GM19240 (cell line): ENCODE results near the gene DCST1.
"Not testable (repeated sequence)": the region's sequence is repeated elsewhere in the genome, so short reads cannot be mapped to it uniquely, and the experiment has no call there.

Experiments used
- DNase-seq: peaks from one replicate; pipeline ENCODE4 v3.0.0; 2011; ENCODE audit warnings: low spot score; ENCODE audit not compliant: insufficient read length

The DCST1 gene, protein sequence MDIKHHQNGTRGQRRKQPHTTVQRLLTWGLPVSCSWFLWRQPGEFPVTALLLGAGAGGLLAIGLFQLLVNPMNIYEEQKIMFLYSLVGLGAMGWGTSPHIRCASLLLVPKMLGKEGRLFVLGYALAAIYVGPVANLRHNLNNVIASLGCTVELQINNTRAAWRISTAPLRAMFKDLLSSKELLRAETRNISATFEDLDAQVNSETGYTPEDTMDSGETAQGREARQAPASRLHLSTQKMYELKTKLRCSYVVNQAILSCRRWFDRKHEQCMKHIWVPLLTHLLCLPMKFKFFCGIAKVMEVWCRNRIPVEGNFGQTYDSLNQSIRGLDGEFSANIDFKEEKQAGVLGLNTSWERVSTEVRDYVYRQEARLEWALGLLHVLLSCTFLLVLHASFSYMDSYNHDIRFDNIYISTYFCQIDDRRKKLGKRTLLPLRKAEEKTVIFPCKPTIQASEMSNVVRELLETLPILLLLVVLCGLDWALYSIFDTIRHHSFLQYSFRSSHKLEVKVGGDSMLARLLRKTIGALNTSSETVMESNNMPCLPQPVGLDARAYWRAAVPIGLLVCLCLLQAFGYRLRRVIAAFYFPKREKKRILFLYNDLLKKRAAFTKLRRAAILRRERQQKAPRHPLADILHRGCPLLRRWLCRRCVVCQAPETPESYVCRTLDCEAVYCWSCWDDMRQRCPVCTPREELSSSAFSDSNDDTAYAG

DNA sequence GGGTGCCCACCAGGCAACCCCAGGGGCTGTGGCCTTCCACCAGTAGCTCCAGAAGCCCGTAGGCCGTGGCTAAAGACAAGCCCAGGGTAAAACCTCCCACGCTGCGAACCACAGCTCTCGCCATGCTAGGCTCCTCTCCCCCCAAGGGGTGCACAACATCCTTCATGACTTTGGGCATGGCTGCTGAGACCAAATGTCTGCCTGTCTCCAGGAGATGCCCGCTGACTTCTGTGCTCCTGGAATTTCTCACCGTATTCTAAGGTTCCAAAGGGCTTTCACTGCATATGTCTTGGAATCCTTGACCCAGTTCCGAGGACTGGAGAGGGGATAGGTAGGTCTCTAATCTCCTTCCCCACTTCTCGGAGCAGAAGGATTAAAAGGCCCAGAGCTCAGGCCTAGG is at the start of gene DCST1, which contains the start of gene DCST2:
Gene DCST1 (plus strand): TSS at position 301 of the 400 bp plus-strand sequence. CDS start 213 bp downstream, outside the sequence.
Gene DCST2 (minus strand): TSS at position 258 of the 400 bp plus-strand sequence. CDS start 80 bp downstream, at position 178.
- DNase-seq: no peak

DNA sequence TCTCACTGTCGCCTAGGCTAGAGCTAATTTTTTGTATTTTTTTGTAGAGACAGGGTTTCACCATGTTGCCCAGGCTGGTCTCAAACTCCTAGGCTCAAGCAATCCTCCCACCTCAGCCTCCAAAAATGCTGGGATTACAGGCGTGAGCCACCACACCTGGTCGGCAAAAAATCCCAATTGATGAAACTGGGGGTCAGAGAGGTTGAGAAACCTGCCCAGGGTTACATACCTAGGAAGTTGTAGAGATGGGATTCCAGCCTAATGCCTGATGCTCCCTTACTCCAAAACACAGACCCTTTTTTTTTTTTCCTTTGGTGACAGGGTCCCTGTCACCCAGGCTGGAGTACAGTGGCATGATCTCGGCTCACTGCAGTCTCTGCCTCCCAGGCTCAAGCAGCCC is 46.9 kb upstream of the DCST1 start:
- DNase-seq: not testable (repeated sequence)

DNA sequence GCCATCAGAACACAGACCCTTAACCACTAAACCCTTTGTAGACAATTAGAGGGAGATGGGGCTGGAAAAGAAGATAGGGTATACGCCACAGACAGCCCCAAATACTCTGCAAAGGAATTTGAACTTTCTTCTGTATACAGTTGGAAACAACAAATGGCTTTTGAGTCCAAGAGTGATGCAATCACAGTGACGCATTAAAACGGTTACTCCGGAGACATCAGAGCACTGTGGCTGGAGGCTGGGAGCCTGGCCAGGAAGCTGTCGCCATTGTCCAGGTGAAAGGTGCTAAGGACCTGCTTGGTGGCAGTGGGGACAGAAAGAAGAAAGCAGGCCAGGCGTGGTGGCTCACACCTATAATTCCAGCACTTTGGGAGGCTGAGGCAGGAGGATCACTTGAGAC is 46.3 kb upstream of the DCST1 start:
- DNase-seq: no peak

DNA sequence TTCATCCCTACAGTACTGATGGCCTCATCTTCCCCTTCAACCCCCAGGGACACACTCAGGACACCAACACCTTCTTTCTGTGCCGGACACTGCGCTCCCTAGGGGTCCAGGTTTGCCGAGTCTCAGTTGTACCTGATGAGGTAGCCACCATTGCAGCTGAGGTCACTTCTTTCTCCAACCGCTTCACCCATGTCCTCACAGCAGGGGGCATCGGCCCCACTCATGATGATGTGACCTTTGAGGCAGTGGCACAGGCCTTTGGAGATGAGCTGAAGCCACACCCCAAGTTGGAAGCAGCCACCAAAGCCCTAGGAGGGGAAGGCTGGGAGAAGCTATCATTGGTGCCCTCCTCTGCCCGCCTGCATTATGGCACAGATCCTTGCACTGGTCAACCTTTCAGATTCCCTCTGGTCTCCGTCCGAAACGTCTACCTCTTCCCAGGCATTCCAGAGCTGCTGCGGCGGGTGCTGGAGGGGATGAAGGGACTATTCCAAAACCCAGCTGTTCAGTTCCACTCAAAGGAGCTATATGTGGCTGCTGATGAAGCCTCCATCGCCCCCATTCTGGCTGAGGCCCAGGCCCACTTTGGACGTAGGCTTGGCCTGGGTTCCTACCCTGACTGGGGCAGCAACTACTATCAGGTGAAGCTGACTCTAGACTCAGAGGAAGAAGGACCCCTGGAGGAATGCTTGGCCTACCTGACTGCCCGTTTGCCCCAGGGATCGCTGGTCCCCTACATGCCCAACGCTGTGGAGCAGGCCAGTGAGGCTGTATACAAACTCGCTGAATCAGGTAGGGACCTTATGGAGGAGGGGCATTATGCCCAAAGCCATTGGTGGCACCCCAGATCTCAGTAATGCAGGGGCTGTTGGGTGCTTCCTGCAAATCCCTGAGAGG is 45.3 kb upstream of the DCST1 start:
- DNase-seq: no peak

DNA sequence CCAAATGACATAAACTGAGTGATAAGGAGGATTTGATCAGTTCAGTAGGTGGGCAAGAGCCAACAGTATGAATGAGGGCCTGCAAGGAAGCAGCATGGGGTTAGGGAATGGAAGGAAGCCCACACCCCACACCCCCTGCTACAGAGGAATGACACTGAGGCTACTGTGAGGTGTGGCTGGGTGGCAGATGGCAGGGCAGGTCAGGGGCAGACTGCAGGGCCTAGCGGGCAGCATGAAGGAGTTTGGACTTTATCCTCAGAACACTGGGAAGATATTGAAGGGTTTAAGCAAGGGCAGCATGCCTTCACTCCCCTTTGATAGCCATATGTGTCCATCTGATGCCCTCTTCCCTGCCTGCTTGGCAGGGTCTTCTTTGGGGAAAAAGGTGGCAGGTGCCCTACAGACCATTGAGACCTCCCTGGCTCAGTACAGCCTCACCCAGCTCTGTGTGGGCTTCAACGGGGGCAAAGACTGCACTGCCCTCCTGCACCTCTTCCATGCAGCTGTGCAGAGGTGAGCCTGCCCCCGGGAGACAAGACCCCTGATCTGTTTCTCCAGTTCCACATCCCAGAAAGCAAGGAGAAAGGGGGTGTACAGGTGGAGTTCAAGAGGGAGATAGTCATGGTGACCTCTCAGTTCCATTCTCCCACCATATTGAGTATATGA is 44.3 kb upstream of the DCST1 start:
- DNase-seq: no peak

DNA sequence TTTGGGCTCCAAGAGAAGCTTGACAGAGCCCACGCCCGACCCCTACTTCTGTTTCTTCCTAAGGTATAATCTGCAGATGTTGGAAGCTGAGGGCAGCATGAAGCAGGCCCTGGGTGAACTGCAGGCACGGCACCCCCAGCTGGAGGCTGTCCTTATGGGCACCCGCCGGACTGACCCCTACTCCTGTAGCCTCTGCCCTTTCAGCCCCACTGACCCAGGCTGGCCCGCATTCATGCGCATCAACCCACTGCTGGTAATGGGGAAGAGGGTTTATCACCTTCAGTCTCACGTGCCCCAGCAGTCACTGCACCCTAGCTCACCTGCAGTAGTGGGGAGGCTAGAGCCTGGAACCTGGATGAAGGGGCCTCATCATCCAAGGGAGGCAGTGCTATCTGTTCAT is 43.3 kb upstream of the DCST1 start:
- no peak for DNase-seq

DNA sequence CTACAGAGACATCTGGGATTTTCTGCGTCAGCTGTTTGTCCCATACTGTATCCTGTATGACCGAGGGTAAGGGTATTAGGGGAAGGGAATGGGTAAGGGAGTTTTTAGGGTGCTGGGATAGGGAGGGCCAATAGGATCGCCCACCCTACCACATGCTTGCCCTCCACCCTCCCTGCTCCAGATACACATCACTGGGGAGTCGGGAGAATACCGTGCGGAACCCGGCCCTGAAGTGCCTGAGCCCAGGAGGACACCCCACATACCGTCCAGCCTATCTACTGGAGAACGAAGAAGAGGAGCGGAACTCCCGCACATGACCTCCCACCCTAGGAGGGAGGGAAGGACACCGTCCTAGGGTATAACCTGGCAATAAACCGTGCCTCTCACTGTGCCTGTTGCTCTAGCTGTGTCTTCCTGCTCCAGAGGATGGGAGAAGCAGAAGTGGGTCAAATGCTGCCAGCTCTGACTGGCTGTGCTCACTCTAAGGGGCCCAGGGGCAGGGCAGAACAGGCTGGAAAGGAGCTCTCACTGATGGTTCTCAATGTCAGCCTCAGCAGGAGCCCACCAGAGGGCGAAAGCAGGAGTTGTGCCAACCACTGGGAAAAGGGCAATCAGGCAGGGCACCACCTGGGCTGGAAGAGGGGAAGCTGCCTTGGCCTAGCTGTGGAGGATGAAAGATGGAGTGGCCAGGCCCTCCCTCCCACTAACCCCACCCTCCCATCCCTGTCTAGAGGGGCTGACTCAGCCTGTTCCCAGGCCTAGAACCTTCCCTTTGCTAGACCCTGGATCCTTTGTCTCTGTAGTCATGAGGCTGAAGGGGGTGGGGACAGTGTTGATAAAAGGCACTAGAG is 40.7 kb upstream of the DCST1 start:
- DNase-seq: no peak

DNA sequence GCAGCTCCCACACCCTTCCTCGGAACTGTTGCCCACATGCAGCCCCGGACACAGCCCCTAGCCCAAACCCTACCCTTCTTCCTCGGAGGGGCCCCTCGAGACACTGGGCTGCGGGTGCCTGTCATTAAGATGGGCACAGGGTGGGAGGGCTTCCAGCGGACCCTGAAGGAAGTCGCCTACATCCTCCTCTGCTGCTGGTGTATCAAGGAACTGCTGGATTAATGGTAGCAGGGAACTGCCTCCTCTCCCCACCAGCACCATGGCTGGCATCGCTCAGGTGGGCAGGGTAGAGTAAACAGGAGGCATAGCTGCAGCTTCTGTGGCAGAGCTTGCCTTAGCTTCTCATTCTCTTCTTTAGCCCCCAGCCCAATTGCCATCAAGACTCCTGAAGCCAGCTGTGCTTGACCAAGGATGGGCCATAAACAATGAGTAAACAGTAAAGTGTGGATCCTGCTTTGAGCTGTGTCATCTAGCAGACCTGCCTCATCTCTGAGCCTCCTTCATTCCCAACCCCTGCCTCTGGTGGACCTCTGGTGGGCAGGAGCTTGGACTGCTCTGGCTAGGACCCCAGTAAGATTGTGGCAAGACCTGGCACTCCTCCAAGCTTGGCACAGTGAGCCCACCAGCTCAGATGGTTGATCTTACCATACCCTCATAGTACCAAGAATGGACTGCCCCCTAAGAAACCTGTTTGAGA is 39.9 kb upstream of the DCST1 start, which contains the start of gene LENEP:
Gene LENEP (plus strand): TSS at position 15 of the 697 bp plus-strand sequence. CDS start 22 bp downstream, at position 37.
- no peak for DNase-seq

DNA sequence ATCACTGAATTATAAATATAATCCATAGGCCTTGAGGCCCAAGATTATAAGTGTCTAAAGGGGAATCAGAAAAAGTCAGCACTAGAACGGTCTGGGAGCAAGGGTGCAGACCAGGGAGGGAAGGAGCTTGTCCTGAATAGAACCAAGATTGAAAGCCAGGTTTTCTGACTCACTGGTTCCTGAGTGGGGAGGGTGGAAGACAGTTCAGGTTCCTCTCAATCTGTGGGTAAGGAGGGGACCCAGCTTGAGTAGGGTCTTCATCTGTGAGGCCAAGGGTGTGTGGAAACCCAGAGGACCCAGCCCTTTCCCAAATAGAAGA is 39.4 kb upstream of the DCST1 start:
- no peak for DNase-seq

DNA sequence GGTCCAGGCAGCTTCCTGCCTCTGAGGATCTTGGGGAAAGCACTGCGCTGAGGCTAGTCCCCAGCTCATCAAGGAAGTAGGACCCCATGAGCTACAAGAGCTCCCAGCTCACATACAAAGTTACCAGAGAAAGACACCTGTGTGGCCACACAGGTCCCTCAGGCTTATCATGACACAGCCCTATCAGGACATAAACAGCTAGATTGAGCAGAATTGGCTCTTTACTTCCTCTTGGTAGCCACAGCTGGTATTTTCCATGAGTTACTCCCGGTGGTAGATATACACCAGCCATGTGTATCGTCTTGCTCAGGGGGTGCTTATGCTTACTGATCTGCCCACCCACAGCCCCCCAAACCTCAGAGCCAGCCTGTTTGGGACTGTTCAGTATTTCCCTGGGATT is 39.0 kb upstream of the DCST1 start:
- no peak for DNase-seq

DNA sequence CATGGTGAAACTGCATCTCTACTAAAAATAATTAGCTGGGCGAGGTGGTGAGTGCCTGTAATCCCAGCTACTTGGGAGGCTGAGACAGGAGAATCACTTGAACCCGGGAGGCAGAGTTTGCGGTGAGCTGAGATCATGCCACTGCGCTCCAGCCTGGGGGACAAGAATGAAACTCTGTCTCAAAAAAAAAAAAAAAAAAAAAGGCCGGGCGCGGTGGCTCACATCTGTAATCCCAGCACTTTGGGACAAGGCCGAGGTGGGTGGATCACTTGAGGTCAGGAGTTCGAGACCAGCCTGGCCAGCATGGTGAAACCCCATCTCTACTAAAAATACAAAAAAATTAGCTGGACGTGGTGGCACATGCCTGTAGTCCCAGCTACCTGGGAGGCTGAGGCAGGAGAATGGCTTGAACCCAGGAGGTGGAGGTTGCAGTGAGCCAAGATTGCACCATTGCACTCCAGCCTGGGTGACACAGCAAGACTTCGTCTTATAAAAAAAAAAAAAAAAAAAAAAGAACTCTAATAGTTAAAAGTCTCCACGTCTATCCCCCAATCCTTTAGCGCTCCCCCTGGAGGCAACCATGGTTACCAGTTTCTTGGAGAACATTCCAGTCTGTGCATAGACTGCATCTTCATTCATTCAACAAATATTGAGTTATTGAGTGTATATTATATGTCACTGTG is 38.2 kb upstream of the DCST1 start:
- not testable (repeated sequence) for DNase-seq

DNA sequence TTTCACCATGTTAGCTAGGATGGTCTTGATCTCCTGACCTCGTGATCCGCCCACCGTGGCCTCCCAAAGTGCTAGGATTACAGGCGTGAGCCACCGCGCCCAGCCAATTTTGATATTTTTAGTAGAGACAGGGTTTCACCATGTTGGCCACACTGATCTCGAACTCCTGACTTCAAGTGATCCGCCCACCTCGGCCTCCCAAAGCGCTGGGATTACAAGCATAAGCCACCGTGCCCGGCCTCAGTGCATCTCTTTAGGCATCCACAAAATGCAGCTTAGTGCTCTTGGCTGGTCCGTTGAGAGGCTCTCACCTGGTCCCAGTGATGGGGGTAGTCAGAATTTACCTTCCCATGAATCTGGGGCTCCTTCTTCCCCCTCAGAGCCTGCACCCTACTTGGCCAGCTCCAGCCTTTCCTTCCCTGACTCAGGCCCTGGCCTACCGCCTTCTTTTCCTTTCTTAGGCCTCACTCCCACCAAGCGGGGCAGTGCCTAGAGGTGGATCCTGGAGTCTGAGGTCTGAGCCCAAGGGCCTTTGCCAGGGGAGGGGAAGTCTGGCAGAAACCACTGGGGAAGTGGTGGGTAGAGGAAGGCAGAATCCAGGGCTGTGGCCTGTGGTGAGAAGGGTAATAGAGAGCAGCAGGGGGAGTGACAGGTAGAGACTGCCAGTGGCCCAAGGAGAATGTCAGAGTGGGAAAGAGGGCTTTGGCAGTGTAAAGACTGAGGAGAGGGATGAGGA is 36.5 kb upstream of the DCST1 start:
- DNase-seq: no peak

DNA sequence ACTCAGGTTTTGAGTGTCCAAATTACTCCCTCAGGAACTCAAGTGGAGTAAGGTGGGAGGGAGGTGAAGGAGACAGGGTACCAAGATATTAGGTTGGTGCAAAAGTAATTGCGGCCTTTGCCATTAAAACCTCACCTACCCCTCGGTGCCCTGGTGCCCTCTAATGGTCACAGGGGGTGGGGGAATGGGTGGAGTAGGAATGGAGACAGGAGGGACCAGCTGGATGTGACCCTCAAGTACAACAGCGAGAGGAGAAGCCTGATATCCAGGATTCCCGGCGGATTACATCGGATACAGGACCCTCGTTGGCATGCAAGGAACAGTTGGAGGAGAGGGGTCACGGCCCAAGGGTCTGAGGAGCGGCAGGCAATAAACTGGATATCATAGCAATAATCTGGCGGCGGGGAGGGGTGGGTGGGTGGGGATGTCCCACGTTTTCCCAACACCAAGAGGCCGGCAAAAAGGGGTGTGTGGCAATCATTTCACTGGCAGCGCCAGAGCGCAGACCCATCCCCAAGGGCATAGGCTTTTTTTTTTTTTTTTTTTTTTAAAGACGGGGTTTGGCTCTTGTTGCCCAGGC is 35.3 kb upstream of the DCST1 start:
- no peak for DNase-seq

DNA sequence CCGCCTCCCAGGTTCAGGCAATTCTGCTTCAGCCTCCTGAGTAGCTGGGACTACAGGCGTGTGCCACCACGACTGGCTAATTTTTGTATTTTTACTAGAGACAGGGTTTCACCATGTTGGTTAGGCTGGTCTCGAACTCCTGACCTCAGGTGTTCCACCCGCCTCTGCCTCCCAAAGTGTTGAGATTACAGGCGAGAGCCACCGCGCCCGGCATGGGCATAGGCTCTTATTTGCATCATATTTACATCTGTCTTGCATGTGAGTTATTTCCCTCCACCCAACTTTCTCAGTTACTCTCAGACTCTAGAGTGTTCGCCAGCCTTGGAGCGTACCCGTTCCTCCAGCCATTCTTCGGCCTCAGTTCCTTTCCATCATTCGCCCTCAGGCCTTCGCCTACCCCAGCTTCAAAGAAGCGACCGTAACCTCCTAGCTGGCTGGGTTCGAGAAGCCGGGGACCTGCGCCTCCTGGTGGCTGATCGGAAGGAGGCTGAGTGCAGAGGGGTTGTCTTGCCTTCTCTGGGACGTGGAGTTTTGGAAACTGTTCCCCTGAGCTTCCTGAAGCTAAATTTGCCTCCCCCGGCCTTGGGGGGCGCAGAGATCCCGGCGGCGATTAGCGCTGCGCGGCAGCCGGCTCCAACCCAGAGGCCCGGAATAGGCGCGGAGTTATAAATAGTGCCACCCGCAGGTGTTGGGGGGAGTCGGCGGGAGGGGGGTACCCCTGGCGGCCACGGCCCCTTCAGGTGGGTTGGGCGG is 34.6 kb upstream of the DCST1 start:
- DNase-seq: peak; percentile 67

DNA sequence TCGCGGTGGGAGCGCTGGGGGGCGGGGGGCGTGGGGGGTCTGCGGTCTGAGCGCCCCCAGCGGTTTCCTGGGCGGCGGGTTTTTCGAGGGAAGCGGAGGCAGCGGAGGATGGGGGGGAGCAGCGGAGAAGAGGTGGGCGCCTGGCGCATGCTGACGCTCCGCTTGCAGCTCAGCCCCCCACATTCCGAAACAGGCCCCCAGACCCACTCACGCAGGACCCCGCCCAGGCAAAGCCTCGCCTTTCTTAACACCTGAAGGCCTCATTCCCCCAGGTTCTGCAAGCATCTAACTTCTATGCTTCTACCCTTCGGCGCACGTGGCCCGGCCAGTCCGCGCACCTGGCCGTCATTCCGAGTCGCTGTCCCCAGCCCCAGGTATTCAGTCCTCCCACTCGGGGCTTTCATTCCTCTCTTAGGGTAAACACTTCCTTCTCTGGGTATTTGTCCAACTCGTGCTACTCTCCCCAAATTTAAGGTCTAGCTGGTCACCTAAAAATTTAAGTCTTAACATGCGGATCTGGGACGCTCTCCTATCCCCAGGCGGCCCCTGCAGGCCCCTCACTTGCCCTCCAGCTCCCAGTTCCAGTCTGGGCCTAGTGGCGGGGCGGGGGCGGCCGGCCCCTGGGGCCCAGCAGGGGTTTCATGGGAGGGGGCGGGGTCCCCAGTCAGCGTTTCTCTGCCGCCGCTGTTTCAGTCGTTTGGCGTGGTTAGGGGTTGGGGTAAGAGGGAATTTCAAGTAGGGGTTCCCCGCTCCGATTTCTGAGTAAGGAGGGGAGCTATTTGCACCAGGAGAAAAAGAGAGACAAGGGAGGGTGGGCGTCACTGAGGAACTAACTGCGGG is 33.8 kb upstream of the DCST1 start:
- no peak for DNase-seq

DNA sequence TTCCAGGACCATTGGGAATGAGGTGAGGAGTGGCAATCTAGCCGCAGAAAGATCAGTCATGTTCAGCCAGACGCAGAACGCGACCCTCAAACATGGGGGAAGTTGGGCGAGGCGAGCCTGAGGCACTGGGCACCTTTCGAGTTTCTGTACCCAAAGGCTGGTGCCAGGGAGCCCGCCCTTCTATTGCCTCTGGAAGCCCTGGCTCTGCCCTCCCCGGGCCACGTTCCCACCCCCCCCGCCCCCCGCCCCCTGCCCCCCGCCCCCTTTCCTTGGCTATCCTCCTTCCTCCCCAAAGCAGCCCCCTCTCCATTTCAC is 33.3 kb upstream of the DCST1 start:
- DNase-seq: no peak
